Inferior parietal cortex (tissue), 1 donor: ENCODE data around the gene CCDC81.

Source experiments
- DNase-seq: peaks from one replicate; pipeline ENCODE4 v3.0.0-alpha.2; 2016; ENCODE audit errors: extremely low spot score

CCDC81 gene

GRCh38 chr11:86440305-86440716, 65.6 kb downstream of the CCDC81 start:
- DNase-seq: no peak

- DNase-seq: no peak
Observed at GRCh38 chr11:86440843-86441242, 66.2 kb downstream of the CCDC81 start.

- no peak for DNase-seq
Observed at GRCh38 chr11:86442420-86442819, 67.7 kb downstream of the CCDC81 start.

GRCh38 chr11:86442827-86443226, 68.1 kb downstream of the CCDC81 start:
- DNase-seq: no peak

GRCh38 chr11:86443415-86443814, 68.7 kb downstream of the CCDC81 start:
- no peak for DNase-seq

GRCh38 chr11:86444981-86445380, 70.3 kb downstream of the CCDC81 start:
- DNase-seq: no peak

- no peak for DNase-seq
Observed at GRCh38 chr11:86446163-86446923, 71.7 kb downstream of the CCDC81 start.

- DNase-seq: no peak
Observed at GRCh38 chr11:86446924-86447285, 72.2 kb downstream of the CCDC81 start.

GRCh38 chr11:86447763-86448480, 73.2 kb downstream of the CCDC81 start:
- DNase-seq: no peak

- no peak for DNase-seq
Observed at GRCh38 chr11:86449993-86450629, 75.4 kb downstream of the CCDC81 start.

- no peak for DNase-seq
Observed at GRCh38 chr11:86453290-86454030, 78.8 kb downstream of the CCDC81 start.

- peak; percentile 95 for DNase-seq
Observed at GRCh38 chr11:86456075-86456939, 81.6 kb downstream of the CCDC81 start.

- DNase-seq: no peak
Observed at GRCh38 chr11:86458294-86459001, 83.8 kb downstream of the CCDC81 start.

- no peak for DNase-seq
Observed at GRCh38 chr11:86459002-86459385, 84.3 kb downstream of the CCDC81 start.

- peak; percentile 50 for DNase-seq
Observed at GRCh38 chr11:86459682-86460460, 85.2 kb downstream of the CCDC81 start.

GRCh38 chr11:86460461-86461385, 86.0 kb downstream of the CCDC81 start:
- DNase-seq: no peak

GRCh38 chr11:86461892-86462291, 87.2 kb downstream of the CCDC81 start:
- DNase-seq: no peak

GRCh38 chr11:86463120-86463519, 88.4 kb downstream of the CCDC81 start:
- DNase-seq: no peak

GRCh38 chr11:86463955-86464354, 89.3 kb downstream of the CCDC81 start:
- DNase-seq: no peak
